Measurements from ENCODE around the gene LY6G6F. TPM values are rescaled to one million over a fixed set of nuclear protein-coding genes. Genes with fewer than 3 reads are reported as not detected.
A peak's percentile ranks its signal among the peaks of the same experiment; 100 is the strongest.

The LY6G6F gene
- 1 to 10 TPM in 1 of 4 donors, under 1 TPM in 2, not detected in 1; 0.30 to 1.5 (median 0.52) TPM for polyA plus RNA-seq (ENCODE audit: insufficient read length in 4 of 4)

GRCh38 chr6:31706599-31706998 is at the start of gene LY6G6F:
TSS of gene LY6G6F (plus strand) at chr6:31706866. CDS start at chr6:31706907, 41 bp downstream.
- DNase-seq (ENCODE audit: low read depth in 4 of 4, low spot score in 3 of 4) = no peak

DNA sequence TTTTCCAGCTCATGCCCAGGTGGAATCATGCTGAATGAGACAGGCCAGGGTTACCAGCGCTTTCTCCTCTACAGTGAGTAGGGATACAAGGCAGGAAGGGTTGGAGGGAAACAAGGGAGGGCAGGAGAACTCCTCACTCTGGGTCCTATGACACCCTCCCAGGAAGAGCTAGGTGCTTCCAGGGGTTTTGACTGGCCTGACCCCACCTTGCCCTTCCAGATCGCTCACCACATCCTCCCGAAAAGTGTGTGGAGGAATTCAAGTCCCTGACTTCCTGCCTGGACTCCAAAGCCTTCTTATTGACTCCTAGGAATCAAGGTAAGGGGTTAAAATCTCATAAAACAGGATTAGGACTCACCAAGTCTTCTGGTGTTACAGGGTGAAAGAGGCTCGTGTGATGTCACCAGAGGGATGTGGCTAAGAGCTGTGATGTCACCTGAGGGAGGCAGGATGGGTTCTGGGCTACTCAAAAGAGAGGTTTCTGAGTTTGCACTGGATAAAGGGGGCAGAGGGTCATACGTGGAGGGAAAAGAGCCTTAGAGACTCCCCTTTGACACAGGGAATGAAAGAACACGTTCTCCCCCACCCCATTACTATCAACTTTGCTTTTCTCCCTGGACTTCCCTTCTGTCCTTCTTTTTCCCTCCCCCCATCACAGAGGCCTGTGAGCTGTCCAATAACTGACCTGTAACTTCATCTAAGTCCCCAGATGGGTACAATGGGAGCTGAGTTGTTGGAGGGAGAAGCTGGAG is 49.1 kb upstream of the LY6G6F start:
- no peak for DNase-seq (ENCODE audit: low read depth in 4 of 4, low spot score in 3 of 4)

DNA sequence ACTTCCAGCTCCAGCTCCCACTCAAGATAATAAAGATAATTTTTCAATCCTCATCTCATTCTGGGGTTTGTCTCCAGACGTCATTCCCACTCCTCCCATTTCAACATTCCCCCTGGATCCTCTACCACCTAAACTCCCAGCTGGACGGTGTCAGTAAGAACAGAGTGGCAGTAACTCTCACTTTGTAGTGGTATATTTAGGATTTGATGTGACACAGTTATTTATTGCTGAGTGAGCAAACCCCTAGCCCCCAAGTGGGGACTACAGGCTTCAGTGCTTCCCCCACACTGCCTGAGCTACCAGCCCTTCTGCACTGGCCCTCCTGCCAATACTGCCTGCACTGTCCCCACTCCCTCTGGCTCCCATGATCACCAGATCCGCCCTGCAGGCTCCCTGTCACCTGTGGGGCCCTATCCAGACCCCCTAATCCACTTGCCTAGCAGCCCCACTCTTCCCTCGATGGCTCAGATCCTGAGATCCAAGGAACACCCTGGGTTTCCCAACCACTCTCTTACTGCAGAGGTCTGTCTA is 48.4 kb upstream of the LY6G6F start:
- DNase-seq (ENCODE audit: low read depth in 4 of 4, low spot score in 3 of 4) = no peak

DNA sequence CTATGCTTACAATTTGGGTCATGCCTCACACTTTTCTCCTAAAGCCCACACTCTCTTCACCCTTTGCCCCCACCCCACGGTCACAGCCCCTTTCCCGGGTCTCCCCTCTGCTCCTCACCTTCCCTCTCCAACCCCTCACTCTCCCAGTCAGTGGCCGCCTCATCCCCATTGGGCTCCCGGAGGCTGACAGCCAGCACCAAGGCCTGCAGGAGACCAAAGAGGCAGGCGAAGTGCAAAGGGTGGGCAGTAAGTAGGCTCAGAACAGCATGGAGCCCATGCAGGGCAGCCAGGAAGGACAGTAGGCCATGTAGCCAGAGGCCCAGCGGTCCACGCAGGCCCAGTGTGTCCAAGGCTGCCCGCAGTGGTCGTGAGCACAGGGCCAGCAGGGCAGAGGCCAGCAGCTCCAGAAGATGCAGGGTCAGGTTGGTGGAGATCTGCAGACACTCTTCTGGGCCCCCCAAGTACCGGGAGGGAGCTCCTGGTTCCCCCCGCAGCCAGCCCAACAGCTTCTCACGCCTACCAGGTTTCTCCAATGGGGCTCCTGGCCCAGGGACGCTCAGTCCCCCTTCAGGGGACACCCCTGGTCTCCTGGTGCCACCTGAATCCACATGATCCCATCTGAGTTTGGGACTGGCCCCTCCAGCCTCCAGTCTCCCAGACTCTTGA is 47.5 kb upstream of the LY6G6F start:
- DNase-seq (ENCODE audit: low read depth in 4 of 4, low spot score in 3 of 4) = no peak

GRCh38 chr6:31659649-31660380 is 46.9 kb upstream of the LY6G6F start:
- DNase-seq (ENCODE audit: low read depth in 4 of 4, low spot score in 3 of 4) = no peak

- peak in 1 of 4 donors; percentile 75 for DNase-seq (ENCODE audit: low read depth in 4 of 4, low spot score in 3 of 4)
These were observed 46.0 kb upstream of the LY6G6F start, which contains the start of gene C6orf47 for GRCh38 chr6:31660381-31661261. TSS of gene C6orf47 (minus strand) at chr6:31660778. CDS start at chr6:31659947, 831 bp downstream.

- DNase-seq (ENCODE audit: low read depth in 4 of 4, low spot score in 3 of 4) = no peak
These were observed 45.2 kb upstream of the LY6G6F start for GRCh38 chr6:31661262-31662123.

DNA sequence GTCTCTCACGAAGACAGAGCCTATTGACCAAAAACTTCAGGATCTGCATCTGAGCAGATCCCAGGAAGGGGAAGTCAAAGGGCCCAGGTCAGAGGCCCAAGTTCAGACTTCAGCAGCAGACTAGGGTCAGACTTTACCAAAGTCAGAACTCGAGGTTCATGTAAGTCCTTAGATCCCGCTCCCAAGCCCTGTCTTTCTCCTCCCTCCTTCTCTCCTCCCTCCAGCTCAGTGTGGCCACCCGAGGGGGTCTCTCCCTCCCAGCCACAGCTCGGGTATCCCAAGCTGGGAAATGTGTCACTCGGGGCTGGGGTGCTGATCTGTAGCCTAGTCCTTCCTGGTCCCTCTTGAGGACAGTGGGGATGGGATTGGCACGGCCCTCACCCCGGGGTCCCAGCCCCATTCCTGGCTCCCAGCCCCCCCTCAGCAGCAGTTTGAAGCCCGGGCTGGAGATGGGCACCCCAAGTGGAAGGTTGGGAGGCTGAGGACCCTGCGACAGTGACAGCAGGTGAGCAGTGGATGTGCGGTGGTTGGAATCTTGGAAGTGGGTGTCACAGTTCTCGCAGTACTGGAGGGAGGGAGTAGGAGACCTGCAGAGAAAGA is 44.4 kb upstream of the LY6G6F start:
- DNase-seq (ENCODE audit: low read depth in 4 of 4, low spot score in 3 of 4) = no peak

DNA sequence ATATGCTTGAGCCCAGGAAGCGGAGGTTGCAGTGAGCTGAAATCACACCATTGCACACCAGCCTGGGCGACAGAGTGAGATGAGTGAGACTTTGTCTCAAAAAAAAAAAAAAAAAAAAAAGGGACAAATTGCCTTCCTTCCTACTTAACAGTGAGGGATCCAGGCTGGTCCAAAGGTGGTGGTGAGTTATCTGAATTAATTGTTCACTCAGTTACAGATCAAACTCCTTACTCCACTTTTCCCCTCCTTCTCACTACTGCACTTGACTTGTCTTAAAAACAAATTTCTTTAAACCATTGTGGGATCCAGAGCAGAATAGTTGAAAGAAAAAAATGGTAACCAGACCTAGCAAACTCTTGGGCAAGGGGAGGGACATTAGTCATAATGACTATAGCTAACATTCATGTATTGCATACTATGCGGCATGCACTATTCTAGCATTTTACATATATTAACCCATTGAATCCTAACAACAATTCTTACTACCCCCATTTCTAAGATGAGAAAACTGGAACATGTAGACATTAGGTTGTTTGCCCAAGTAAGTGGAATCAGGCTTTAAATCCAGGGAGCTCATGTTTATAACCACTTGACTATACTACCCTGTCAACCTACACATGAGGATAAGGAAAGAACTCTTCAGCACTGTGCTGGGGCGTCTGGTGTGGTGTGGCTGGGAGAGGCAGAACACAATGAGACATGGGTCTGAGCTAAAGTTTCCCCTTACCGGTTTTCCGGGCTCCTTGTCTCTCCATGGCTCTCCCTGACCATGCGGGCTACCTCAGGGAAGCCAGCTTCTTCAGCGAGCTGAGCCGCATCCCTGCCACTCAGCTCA is 43.3 kb upstream of the LY6G6F start:
- DNase-seq (ENCODE audit: low read depth in 4 of 4, low spot score in 3 of 4) = no peak

DNA sequence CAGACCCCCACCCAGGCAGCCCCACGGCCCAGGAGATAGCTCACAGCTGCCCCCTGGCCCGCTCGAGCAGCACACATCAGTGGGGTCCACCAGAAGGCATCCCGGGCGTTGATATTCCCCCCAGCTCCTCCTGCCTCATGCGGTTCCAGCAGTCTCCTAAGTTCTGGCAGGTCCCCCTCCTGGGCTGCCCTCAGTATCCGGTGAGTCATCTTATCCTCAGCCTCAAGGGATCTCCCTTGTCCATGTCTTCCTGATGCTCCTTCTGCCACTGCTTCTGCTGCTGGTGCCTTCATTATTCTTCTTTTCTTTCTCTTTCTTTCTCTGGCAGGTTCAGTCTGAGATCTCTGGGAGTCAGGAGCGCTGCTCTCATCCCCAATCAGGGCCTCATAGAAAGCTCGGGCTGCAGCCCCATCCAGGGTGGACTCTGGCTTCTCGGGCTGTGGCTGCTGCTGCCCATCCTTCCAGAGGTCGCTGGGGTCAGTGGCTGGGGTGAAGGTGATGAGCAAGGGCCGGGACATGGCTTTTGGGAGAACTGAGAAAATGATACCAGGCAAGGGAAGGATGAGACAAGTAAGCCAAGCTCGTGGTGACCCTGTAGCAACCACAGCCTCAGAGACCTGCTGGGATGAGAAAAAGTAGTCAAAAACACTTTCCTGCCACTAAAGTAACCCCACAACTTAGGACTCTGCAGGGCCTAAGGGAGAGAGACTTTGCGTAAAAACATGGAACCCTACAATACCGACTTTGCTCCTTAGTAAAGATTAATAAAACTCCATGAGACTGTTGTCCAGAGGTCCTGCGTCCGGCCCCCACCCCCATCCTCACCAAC is 42.5 kb upstream of the LY6G6F start:
- DNase-seq (ENCODE audit: low read depth in 4 of 4, low spot score in 3 of 4) = no peak

- peak; percentile 87 to 89 (median 88) for DNase-seq (ENCODE audit: low read depth in 4 of 4, low spot score in 3 of 4)
These were observed 41.7 kb upstream of the LY6G6F start, which contains the start of gene GPANK1 for GRCh38 chr6:31664790-31665500. TSS of gene GPANK1 (minus strand) at chr6:31664997. CDS start at chr6:31664478, 519 bp downstream.

DNA sequence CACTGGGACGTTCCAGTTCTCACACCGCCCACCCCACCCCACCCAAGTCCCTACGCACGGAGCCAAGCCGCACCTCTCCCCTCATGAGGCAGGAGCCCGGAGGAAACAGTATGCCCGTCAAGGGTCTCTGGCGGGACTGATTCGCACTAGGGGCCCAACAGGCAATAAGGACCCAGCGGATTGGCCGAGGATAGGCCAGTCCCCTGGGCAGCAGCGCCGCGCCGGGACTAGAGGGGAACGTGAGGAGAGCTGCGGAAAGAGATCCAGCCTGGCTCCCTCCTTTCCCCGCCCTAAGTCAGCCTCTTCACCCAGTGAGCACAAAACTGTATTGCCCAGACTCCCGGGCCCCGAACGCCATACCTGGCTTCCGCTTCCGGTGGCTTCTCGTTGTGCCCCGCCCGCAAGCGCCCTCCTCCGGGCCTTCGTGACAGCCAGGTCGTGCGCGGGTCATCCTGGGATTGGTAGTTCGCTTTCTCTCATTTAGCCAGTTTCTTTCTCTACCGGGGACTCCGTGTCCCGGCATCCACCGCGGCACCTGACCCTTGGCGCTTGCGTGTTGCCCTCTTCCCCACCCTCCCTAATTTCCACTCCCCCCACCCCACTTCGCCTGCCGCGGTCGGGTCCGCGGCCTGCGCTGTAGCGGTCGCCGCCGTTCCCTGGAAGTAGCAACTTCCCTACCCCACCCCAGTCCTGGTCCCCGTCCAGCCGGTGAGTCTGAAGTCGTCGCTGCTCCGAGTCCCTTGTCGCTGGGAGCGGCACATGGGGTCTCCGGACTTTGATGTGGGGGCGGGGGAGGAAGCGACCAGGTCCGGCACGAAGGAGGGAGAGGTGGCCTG is 40.9 kb upstream of the LY6G6F start, which contains the start of gene CSNK2B:
TSS of gene CSNK2B (plus strand) at position 580 of the 836 bp plus-strand sequence. CDS start 752 bp downstream, outside the sequence.
- DNase-seq (ENCODE audit: low read depth in 4 of 4, low spot score in 3 of 4) = peak; percentile 91 to 95 (median 93)

DNA sequence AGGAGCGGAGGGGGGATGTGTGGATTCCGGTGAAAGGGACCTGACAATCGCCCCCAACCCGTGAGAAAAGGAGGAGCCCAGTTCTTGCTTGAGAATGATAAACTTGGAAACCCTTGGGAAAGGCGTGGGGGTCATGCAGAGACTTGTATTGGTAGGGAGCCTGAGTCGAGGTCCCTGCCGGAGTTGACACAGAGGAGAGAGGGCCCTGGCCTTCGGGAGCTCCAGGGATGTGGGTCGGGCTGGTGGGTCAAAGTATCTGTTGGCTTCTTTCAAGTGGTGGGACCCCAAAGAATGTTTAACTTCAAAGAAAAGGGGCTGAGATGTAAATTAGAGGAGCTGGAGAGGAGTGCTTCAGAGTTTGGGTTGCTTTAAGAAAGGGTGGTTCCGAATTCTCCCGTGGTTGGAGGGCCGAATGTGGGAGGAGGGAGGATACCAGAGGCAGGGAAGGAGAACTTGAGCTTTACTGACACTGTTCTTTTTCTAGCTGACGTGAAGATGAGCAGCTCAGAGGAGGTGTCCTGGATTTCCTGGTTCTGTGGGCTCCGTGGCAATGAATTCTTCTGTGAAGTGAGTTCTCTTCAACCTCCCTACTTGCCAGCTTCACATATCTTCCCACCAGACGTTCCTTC is 40.2 kb upstream of the LY6G6F start:
- DNase-seq (ENCODE audit: low read depth in 4 of 4, low spot score in 3 of 4) = no peak

DNA sequence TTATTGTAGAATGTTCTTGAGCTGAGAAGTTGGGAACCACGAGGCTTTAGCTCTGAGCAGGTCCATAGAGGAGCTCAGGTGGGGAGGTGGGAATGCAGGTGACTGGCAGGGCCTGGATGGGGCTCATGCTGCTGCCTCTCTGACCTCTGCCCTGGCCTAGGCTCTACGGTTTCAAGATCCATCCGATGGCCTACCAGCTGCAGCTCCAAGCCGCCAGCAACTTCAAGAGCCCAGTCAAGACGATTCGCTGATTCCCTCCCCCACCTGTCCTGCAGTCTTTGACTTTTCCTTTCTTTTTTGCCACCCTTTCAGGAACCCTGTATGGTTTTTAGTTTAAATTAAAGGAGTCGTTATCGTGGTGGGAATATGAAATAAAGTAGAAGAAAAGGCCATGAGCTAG is 37.0 kb upstream of the LY6G6F start, which contains the start of gene LY6G5B:
TSS of gene LY6G5B (plus strand) at position 301 of the 400 bp plus-strand sequence. CDS start 975 bp downstream, outside the sequence.
- no peak for DNase-seq (ENCODE audit: low read depth in 4 of 4, low spot score in 3 of 4)
